Activated naive CD8-positive, alpha-beta T cell (primary cell): ENCODE results near the gene NOTUM.

Experiments
- H3K27ac Mint-ChIP-seq: one replicate; pipeline ENCODE4 v1.8.0; 2021; ENCODE audit warnings: mixed read lengths
- H3K27me3 Mint-ChIP-seq: one replicate; pipeline ENCODE4 v1.8.0; 2021; ENCODE audit warnings: mixed read lengths
- H3K36me3 Mint-ChIP-seq: one replicate; pipeline ENCODE4 v1.8.0; 2021; ENCODE audit warnings: mixed read lengths
- H3K4me1 Mint-ChIP-seq: one replicate; pipeline ENCODE4 v1.8.0; 2021; ENCODE audit warnings: low read depth, mixed read lengths
- H3K4me3 Mint-ChIP-seq: one replicate; pipeline ENCODE4 v1.8.0; 2021; ENCODE audit warnings: mild to moderate bottlenecking, mixed read lengths
- H3K9me3 Mint-ChIP-seq: one replicate; pipeline ENCODE4 v1.8.0; 2021; ENCODE audit warnings: low read depth, mixed read lengths

The NOTUM gene

DNA sequence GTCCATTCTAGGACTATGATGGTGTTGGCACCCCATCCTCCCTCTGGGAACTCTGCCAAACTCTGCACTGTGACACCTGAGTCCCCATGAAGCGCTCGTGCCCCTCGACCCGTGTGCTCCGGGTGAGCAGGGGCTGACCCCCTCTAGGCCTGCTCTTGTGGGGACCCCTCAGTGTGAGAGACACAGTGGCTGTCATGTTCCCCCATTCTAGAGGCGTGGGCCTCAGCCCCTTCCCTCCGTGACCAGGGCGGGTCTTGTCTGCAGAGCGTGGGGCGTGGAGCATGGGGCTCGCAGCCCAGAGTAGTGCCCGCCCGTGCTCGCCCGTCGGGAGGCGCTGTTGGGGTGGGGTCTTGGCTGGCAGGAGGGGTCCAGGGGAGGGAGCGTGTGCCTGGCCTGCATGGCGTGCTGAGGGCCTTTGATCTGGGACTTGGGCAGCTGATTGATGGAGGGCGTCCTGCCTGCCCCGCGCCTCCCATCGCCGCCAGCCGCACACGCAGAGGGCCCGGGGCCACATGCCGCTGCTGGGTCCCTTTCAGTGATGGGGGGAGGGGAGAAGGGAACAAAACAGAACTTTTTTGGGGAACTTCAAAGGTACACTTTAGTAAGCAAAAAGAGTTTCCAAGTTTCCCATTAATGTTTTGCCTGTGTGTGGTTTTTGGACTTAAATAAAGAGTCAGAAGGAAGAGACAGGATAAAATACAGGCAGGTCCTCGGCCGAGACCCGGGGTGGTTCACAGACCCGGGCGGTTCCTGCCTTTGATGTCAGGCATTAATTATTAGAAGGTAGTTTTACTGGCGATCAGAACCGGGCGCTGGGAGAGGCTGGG is 39.2 kb upstream of the NOTUM start:
- no peaks in the 10 kb centered on the region for H3K4me1 Mint-ChIP-seq
- no peak overlapping the region for H3K27ac Mint-ChIP-seq
- no peaks in the 10 kb centered on the region for H3K9me3 Mint-ChIP-seq
- no peaks in the 10 kb centered on the region for H3K36me3 Mint-ChIP-seq
- H3K4me3 Mint-ChIP-seq: no peak overlapping the region
- H3K27me3 Mint-ChIP-seq: no peaks in the 10 kb centered on the region

DNA sequence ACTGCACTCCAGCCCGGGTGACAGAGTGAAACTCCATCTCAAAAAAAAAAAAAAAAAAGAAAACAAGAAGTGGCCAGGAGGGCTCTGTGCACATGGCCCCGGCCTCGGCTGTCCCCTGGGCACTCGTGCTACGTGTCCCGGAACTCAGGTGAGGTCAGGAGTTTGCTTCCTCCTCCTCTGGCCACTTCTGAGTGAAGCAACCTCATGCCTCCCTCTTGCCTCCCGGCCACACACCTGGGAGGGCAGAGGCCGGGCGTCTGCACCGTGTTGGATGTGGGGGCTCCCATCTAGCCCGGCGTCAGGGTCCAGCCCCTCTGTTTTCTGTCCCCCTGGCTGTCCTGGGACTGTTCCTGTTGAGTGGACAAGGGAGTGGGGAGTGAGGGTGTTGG is 38.6 kb upstream of the NOTUM start:
- Mint-ChIP-seq H3K4me1 (no peaks in the 10 kb centered on the region), H3K27me3 (no peaks in the 10 kb centered on the region), H3K4me3 (no peak overlapping the region), H3K9me3 (no peaks in the 10 kb centered on the region), H3K27ac (no peak overlapping the region), H3K36me3 (no peaks in the 10 kb centered on the region)

DNA sequence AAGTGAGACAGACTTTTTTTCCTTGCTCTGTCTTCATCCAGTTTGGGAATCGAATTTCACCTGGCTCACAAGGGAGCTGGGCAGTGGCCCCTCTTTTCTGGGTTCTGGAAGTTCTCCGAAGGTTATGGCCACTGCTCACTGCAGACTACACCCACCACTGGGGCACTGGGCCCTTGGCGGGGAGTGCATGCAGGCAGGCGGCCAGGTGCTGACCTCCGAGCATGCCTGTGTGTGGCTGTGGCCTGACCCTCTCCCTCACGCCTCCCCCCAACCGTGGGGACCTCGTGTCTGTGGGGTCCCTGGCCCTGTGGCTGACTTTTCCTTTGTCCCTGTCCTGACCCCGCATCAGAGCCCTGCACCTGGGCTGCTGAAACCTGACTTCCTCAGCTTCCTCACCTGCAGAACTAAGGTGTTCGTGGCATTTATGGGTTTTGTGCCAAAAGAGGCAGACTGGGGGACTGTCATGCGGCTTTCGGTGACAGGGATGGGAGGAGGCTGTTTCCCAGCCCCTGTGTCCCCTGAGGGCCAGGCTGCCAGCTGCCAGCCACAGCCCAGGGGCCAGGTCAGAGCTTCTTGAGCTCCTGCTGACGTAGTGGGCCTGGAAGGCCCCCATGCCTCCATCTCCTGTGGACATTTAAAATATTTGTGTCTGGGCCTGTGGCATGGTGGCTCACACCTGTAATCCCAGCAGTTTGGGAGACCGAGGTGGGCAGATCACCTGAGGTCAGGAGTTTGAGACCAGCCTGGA is 37.9 kb upstream of the NOTUM start:
- Mint-ChIP-seq H3K27me3 (no peaks in the 10 kb centered on the region), H3K4me1 (no peaks in the 10 kb centered on the region), H3K27ac (no peak overlapping the region), H3K36me3 (no peaks in the 10 kb centered on the region), H3K4me3 (no peak overlapping the region), H3K9me3 (no peaks in the 10 kb centered on the region)

DNA sequence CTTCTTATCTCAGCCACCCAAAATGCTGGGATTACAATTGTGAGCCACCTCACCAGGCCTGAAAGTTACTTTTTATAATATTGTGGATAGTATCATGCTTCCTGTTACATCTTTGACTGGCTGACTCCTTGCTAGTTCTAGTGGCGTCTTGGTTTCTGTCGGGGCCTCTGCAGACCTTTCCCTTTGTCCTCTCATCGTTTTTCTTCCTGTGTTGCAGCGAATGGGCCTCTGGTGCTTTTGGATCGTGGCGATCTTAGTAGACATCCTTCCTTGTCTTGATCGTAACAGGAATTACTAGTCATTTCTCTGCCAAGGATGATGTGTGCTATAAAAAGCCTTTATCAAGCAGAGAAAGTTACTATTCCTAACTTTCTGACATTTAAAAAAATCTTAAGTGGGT is 37.2 kb upstream of the NOTUM start:
- Mint-ChIP-seq H3K36me3 (no peaks in the 10 kb centered on the region), H3K9me3 (no peaks in the 10 kb centered on the region), H3K4me1 (no peaks in the 10 kb centered on the region), H3K27me3 (no peaks in the 10 kb centered on the region), H3K27ac (no peak overlapping the region), H3K4me3 (no peak overlapping the region)

DNA sequence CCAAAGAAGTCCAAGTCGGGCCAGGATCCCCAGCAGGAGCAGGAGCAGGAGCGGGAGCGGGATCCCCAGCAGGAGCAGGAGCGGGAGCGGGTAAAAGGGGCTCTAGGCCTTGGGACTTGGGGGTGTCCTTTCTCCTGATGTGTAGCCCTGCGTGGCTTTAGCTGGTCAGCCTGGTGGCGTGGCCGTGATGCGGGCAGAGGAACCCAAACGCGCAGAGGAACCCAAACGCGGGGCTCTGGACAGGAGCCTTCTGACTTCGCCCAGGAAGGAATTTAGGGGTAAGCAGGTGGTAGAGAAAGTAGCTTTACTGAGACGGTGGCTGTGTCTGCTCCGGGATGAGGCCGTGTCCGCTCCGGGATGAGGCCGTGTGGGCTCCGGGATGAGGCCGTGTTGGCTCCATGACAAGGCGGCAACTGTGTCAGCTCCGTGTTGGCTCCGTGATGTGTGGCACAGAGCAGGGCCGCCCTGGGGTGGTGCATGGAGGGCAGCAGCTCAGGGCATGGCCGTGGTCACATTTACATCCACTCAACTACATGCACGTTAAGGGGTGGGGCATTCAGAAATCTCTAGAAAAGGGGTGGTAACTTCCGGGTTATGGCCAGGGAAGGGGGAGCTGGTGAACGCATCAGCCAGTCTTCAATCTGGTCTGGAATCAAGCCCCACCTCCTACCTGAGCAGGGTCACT is 35.9 kb upstream of the NOTUM start:
- H3K27me3 Mint-ChIP-seq: no peaks in the 10 kb centered on the region
- H3K9me3 Mint-ChIP-seq: no peaks in the 10 kb centered on the region
- no peak overlapping the region for H3K4me3 Mint-ChIP-seq
- H3K27ac Mint-ChIP-seq: no peak overlapping the region
- H3K4me1 Mint-ChIP-seq: no peaks in the 10 kb centered on the region
- H3K36me3 Mint-ChIP-seq: no peaks in the 10 kb centered on the region

DNA sequence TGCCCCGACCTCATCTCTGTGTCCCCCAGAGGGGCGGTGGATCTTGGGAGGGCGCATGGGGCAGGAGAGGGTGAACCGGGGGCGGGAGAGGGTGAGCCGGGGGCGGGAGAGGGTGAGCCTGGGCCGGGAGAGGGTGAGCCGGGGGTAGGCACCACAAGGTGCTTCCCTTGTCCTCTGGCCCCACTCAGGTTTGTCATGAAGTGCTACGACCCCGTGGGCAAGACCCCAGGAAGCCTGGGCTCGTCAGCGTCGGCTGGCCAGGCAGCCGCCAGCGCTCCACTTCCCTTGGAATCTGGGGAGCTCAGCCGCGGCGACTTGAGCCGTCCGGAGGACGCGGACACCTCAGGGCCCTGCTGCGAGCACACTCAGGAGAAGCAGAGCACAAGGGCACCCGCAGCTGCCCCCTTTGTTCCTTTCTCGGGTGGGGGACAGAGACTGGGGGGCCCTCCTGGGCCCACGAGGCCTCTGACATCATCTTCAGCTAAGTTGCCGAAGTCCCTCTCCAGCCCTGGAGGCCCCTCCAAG is 35.3 kb upstream of the NOTUM start:
- Mint-ChIP-seq H3K4me3 (no peak overlapping the region), H3K4me1 (no peaks in the 10 kb centered on the region), H3K27ac (no peak overlapping the region), H3K9me3 (no peaks in the 10 kb centered on the region), H3K36me3 (no peaks in the 10 kb centered on the region), H3K27me3 (no peaks in the 10 kb centered on the region)

DNA sequence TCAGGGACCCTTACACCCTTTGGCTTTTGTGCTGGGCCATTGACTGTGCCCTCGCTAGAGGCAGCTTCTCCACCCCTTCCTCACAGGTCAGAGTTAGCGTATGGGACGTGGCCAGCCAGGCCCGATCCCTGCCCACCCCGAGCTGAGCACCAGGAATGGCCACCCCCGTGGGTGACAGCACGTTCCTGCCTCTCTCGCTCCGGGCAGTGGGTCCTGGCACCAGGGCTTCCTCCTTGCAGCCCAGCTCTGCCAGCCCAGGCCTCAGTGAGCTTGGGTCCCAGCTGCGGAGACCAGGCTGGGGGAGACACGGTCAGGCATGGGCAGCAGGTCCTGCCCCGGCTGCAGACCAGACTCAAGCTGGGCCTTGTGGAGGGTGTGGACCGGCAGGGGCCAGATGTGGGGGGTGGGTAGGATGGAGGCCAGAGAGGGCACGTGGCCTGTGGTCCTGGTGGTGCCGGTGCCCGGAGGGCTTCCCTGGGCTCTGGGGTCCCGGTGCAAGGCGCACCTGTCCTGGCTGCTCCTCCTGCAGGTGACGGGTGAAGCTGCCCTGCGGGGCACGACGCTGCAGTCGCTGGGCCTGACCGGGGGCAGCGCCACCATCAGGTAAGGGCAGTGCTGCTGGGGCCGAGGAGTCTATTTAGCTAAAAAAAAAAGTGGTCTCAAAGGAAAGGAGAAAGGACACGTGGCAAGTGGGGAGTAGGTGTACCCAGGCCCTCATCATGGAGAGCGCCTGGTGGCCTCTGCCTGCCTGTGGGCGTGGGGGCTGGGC is 34.7 kb upstream of the NOTUM start:
- no peaks in the 10 kb centered on the region for H3K4me1 Mint-ChIP-seq
- H3K27ac Mint-ChIP-seq: no peak overlapping the region
- H3K27me3 Mint-ChIP-seq: no peaks in the 10 kb centered on the region
- no peaks in the 10 kb centered on the region for H3K9me3 Mint-ChIP-seq
- no peaks in the 10 kb centered on the region for H3K36me3 Mint-ChIP-seq
- no peak overlapping the region for H3K4me3 Mint-ChIP-seq

DNA sequence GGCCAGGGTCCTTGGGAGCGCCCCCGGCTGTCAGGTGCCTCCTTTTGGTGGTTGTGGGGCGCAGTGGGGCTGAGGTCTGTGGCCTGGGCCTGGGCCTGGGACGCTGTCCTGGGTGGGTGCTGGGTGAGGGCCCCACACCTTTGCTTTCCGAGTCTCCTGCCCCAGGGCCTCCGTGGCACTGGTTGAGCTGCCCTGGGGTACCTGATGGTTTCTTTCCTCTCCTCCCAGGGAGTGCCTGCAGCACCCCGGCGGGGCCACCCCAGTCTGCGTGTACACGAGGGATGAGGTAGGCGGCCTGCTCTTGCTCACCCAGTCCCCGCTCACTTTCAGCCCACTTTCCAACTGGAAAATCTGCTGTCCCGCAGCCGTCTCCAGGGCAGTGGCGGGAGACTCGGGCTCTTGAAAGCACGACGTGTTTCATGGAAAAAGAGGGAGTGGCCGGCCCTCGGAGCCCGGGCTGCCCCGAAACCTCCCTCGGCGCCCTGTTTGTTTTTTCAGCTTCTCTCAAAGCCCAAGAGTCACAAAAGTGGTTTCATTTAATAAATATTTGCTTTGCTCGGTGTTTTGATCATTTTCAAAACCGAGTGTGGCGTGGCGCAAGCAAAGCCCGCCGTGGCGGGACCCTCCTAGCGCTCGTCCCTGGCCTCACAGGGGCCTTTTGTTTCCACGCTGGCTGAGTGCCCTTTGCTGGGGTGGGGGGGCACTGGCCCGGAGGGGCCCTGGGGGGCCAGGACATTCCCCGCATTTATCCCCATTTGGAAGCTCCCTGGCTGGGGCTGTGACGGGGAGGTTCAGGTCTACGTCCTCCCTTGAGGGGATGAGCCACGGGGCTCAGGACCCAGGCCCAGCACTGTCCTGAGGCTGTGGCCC is 33.8 kb upstream of the NOTUM start:
- H3K4me1 Mint-ChIP-seq: no peaks in the 10 kb centered on the region
- no peaks in the 10 kb centered on the region for H3K27me3 Mint-ChIP-seq
- no peak overlapping the region for H3K27ac Mint-ChIP-seq
- no peaks in the 10 kb centered on the region for H3K9me3 Mint-ChIP-seq
- H3K36me3 Mint-ChIP-seq: no peaks in the 10 kb centered on the region
- H3K4me3 Mint-ChIP-seq: no peak overlapping the region

DNA sequence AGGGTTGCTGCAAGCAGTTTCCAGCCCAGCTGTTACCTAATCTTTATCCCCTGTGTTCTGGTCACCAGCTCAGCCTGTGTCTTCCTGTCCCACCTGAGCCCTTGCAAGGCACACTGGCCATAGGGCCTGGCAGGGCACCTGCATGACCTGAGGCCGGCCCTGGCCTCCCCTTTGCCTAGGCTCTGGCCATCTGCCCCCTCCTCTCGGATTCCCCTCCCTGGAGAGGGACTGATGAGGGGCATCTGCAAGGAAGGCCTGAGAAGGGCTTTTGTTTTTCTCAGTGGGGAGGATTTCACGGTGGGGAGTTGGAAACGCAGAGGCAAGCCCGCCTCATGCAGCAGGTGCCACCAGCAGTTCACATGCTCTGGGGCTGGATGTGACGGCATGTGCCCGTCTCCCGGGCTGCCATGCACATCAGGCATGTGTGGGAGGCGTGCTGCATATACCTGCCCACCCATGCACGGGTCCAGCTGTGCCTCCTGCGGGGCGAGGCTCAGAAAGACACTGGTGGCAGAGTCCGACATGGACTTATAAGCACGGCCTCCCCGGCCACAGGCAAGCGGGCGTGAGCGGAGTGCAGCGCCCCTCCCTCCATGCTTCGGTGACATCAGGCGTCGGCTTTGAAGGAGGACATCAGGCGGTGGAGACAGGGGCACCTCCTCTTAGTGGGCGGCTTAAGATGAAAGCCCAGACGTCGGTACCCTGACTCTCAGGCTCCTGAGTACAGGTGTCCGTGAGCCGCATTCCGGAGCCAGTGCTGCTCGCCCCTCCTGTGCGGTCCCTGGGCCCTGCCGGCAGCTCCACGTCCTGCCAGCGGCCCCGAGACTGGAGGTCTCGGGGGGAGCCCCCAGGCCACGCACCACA is 33.0 kb upstream of the NOTUM start:
- H3K36me3 Mint-ChIP-seq: no peaks in the 10 kb centered on the region
- H3K27me3 Mint-ChIP-seq: no peaks in the 10 kb centered on the region
- no peaks in the 10 kb centered on the region for H3K4me1 Mint-ChIP-seq
- H3K27ac Mint-ChIP-seq: no peak overlapping the region
- H3K9me3 Mint-ChIP-seq: no peaks in the 10 kb centered on the region
- no peak overlapping the region for H3K4me3 Mint-ChIP-seq

DNA sequence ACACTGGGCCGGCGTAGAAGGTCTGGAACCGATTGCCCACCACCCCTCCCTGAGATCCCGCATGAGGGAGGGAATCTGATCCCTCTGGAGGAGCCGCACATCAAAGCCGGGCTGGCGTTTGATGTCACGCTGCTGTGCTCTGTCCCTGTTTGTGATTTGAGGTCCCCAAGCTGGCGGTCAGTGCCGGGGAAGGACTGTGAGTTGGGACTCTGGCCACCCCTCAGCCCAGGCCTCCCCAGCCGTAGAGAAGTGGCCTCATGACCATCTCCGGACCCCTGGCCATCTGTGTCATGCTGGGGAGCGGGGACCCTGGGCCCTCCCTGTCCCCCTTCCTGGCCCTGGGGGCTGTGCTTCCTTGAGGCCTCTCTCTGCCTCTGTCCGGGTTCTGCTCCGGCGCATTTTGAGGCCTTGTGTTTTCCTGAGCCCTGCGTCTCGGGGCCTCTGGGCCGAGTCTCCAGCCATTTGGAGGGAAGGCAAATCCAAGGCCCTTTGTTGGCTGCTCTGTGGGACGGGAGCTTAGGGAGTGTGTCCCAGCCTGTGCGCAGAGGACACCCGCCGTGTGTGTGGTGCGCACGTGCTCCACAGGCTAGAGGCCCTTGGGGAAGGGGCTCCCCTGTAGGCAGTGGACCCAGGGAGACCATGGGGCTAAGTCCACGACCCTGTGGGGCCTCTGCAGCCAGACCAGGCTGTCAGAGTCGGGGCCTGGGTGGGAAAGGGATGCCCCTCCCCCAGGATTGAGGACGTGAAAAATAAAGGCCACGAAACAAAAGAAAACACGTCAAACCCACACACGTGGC is 31.5 kb upstream of the NOTUM start:
- no peaks in the 10 kb centered on the region for H3K4me1 Mint-ChIP-seq
- H3K4me3 Mint-ChIP-seq: no peak overlapping the region
- no peak overlapping the region for H3K27ac Mint-ChIP-seq
- H3K27me3 Mint-ChIP-seq: no peaks in the 10 kb centered on the region
- H3K9me3 Mint-ChIP-seq: no peaks in the 10 kb centered on the region
- no peaks in the 10 kb centered on the region for H3K36me3 Mint-ChIP-seq

DNA sequence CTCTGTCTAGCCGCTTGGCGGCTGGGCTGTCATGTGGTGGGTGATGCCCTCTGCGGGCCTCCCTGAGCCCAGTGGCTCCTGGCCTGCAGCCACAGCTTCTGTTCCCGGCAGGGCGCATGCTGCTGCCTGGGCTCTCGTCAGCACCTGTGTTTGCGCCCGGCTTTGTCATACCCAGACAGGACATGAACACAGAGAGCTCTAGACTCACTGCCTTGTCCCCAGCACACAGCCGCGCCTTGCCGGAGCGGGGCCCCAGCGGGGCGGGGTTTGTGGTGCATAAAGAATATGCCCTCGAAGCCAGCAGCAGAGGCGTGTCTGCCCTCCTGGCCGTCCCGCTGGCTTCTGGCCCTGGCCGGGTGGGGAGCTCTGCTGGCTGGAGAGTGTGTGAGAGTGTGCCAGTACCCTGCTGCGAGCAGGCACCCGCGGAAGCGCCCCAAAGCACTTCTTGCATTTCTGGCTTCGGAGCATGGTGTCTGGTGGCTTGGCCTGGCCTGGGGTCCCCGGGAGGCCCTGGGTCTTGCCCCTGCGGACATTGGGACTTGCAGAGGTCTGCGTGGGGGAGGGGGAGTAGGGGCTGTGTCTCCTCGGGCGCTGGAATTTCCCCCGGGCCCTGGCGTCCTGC is 30.8 kb upstream of the NOTUM start:
- no peaks in the 10 kb centered on the region for H3K9me3 Mint-ChIP-seq
- H3K27ac Mint-ChIP-seq: no peak overlapping the region

More for the DNA sequence above, 30.8 kb upstream of the NOTUM start:
- no peaks in the 10 kb centered on the region for H3K36me3 Mint-ChIP-seq
- H3K4me1 Mint-ChIP-seq: no peaks in the 10 kb centered on the region
- H3K4me3 Mint-ChIP-seq: no peak overlapping the region
- H3K27me3 Mint-ChIP-seq: no peaks in the 10 kb centered on the region
